CD4-positive, alpha-beta T cell treated with Interleukin-6 at 100 ng/mL for 8 hours (primary cell): ENCODE measurements around the gene CPXM2.

ENCODE experiments used
- DNase-seq: peaks from one replicate; pipeline ENCODE4 v3.0.0-alpha.2; 2020; ENCODE audit warnings: mixed read lengths, low spot score

The CPXM2 gene

GRCh38 chr10:123772645-123773508, 118.7 kb downstream of the CPXM2 start:
- DNase-seq: no peak

DNA sequence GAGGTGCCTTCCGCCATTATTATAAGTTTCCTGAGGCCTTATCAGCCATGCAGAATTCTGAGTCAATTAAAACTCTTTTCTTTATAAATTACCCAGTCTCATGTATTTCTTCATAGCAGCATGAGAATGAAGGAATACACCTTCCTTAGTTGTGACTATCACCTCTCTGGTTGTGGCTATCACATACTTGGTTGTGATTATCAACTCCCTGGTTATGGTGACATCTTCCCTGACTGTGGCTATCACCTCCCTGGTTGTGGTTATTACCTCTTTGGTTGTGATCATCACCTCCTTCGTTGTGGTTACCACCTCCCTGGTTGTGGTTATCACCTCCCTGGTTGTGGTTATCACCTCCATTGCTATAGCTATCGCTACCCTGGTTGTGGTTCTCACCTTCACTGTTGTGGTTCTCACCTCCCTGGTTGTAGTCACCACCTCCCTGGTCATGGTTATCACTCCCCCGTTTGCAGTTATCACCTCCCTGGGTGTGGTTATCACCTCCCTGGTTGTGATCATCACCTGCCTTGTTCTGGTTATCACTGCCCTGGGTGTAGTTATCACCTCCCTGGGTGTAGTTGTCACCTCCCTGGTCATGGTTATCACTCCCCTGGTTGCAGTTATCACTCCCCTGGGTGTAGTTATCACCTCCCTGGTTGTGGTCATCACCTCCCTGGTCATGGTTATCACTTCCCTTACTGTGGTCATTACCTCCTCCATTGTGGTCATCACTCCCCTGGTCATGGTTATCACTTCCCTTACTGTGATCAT, 119.5 kb downstream of the CPXM2 start:
- DNase-seq: no peak

GRCh38 chr10:123769647-123770046, 122.0 kb downstream of the CPXM2 start:
- DNase-seq: no peak

DNA sequence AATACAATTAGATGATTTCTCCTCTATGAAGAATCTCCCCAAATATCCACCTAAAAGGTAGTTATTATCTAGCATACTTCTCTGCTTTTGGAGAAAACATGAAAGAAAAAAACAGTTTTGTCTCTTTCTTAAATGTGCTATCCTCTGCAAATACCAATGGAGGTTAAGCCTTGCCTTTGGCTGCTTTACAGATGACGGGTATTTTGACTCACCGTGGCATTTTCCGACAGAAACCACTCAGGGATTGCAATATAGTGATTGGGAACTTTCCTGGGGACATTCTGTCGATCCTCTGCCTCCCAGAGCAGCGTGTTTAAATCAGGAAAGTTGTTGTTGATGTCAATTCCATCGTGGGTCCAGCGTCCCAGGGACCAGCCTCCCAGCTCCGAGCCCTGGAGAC, 124.8 kb downstream of the CPXM2 start:
- no peak for DNase-seq

GRCh38 chr10:123766012-123766411, 125.6 kb downstream of the CPXM2 start:
- no peak for DNase-seq

DNA sequence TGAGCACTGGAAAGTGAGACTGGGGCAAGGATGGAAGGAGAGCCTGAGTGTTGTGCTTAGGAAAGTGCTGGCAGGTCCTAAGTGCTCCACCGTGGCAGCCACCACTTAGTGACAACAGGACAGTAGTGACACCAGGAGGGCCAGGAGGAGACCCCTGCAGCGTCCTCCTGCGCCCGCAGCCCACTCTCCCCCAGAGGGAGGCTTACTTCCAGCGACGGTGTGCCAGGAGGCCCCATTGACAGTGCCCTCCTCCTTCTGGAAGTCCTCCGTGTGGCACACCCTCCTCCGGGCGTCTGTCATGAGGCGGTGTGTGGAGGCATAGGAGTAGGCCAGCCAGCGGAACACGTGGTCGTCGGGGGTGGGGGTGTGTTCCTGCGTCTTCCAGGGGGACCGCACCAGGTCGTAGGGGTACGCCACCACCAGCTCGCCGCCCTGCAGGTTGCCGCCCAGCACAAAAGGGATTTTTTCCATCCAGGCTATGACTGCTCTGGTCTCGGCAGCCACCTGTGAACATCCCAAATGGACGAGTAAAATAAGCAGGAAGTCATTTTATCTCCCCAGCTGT, 129.9 kb downstream of the CPXM2 start:
- no peak for DNase-seq

DNA sequence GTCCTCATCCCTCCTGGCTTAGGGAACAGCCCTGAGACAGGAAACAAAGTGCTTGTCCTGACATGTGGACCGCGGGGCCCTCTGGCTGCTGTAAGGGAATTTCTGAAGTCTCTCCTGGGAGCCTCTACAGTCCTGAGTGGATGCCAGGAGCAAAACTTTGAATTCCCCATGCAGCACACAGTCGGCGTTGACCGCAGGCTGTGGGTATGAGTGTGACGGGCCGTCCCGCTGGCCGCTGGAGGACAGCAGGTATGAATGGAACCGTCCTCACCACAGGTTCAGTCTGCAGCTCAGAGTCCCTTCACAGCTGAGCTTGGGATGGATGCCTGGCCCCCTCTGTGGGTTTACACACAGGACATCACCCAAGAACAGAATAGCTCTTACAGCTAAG, 130.6 kb downstream of the CPXM2 start:
- DNase-seq: no peak

GRCh38 chr10:123760356-123761037, 131.1 kb downstream of the CPXM2 start:
- no peak for DNase-seq

DNA sequence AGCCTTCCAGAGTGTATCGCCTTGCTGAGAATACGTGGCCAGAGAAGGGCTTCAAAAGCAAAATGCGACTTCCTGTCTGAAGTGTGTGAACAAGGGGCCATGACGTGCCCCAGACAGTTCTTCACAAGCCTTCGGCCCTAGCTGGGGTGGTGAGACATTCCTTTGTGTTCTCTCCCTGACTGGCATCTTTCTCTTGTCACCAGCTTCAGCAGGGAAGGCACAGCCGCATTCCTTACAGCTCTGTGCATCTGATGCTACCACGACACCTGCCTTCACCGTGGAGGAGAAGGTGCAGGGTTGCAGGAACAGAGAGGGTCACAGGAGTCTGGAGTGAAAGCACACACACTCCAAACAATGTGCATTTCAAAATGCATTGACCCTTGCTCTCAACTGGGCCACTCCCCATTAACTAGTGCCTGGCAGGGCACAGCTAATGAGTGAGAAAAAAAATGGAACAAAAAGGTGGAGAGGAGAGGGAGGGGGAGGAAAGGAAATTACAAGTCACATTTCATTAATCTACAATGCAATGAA, 132.0 kb downstream of the CPXM2 start:
- no peak for DNase-seq

- no peak for DNase-seq
Measured at GRCh38 chr10:123759041-123759440, 132.6 kb downstream of the CPXM2 start.

GRCh38 chr10:123757853-123758252, 133.8 kb downstream of the CPXM2 start:
- DNase-seq: no peak

GRCh38 chr10:123755061-123755460, 136.5 kb downstream of the CPXM2 start:
- no peak for DNase-seq

GRCh38 chr10:123754123-123754522, 137.5 kb downstream of the CPXM2 start:
- DNase-seq: no peak

GRCh38 chr10:123751342-123752134, 140.1 kb downstream of the CPXM2 start:
- no peak for DNase-seq

GRCh38 chr10:123750901-123751300, 140.7 kb downstream of the CPXM2 start:
- DNase-seq: no peak

GRCh38 chr10:123748711-123749110, 142.9 kb downstream of the CPXM2 start:
- no peak for DNase-seq

DNA sequence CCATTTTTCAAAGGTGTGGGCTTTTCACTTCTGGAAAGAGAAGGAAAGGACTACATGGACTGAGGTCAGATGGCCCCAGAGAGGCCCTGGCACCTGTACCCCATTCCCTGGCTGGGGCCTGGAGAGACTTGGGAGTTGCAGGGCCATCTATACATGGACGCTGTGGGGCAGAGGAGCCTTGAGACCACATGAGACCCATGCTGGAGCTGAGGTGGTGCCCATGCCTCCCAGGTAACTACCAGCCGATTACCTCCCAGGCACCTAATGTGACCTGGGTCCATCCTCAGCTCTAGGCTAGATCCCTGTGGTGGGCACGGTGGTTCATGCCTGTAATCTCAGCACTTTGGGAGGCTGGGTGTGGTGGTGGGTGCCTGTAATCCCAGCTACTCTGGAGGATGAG, 144.2 kb downstream of the CPXM2 start:
- no peak for DNase-seq

DNA sequence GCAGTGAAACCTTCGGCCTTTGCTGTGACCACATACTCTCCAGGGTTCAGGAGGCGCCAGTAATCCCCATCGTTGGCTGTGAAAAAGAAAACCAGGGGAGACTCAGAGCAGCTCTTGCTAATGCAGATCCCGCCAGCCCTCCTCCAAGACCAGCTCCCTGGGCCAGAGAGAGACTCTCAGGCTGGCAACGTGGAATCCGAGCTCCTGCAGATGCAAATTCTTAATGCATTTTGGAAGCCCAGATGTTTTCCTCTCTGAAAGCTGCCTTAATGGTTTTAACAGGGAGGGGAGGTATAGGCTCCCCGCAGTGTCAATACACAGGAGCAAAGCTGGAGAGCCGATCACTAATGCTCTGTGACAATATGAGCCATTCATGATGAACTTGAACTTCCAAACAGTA, 144.7 kb downstream of the CPXM2 start:
- DNase-seq: no peak

DNA sequence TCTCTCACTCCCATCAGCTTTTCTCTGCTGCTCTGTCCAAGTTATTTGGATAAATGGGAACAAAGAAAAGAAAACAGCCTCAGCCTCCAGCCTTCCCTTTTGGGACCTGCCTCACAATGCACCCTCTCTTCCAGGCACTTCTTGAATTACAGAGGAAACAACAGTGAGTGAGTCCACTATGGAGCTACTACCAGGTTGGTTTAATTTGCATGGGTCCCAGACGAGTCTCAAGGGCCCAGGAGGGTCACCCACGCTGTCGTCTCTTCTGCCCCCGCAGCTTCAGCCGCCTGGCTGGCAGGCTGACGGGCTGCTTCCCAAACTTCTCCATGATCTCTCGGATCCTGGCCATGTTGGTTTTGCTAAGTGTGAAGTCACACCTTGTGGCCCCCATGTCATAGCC, 145.1 kb downstream of the CPXM2 start:
- no peak for DNase-seq

- DNase-seq: no peak
Measured at GRCh38 chr10:123746061-123746460, 145.5 kb downstream of the CPXM2 start.

DNA sequence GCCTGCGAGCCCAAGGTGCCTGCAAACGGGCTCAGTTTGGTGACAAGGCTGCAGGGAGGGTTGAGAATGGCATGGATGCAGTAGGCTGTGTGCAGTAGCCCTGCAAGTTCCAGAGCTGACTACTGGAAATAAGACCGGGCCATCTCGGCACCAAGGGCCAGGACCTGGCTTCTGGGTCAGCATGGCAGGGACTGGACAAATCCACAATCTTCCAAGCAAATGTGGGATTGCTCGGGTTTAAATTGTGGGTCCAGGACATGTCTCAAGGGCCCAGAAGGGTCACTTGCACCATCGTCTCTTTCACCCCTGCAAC, 147.4 kb downstream of the CPXM2 start:
- DNase-seq: no peak
